ENCODE measurements around the gene ELOVL2.
"Not testable (repeated sequence)": the region's sequence is repeated elsewhere in the genome, so short reads cannot be mapped to it uniquely, and the experiment has no call there.

The ELOVL2 gene, protein sequence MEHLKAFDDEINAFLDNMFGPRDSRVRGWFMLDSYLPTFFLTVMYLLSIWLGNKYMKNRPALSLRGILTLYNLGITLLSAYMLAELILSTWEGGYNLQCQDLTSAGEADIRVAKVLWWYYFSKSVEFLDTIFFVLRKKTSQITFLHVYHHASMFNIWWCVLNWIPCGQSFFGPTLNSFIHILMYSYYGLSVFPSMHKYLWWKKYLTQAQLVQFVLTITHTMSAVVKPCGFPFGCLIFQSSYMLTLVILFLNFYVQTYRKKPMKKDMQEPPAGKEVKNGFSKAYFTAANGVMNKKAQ

DNA sequence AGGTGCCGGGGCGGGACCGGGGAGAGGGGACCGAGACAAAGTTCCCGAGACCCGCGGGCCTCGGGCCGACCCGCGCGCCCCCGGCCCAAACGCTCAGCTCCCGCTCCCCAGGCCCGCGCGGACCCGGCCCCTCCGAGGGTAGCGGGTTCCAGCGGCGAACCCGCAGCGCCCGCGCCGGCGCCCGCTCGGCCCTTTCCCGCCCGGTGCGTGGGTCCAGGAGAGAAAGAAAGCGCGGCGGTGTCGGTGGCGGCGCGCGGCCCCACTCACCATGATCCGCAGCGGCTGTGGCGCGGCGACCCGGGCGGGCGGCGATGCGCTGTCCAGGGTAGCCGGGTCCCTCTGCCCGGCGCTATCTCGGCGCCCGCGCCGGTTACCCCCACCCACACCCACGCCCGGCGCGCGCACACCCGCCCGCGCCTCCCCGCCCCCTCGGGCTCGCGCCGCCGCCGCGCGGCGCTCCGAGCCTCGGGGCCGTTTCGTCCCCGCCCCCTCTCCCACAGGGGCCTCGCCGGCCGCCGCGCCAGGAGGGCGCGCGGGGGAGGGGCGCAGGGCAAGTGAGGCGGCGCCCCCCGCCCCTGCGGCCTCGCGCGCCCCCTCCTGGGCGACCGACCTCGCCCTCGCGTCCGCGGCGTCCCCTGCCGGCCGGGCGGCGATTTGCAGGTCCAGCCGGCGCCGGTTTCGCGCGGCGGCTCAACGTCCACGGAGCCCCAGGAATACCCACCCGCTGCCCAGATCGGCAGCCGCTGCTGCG, at the start of gene ELOVL2:
Gene ELOVL2, minus strand, starts transcription at position 345 of the 751 bp plus-strand sequence. Its CDS starts 75 bp downstream, at position 270.
- DNase-seq: no peak

DNA sequence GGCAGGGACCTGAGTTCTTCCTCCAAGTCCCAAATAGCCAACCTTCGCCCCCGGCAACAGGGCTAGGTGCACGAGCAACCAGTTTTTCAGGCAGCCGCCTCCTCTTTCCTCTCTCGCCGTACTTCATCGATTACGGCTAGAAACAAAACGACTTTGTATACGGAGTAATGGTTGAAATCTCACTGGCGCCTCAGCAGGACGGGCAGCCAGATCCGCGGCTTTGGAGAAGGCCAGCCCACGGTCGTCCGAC, 49.2 kb upstream of the ELOVL2 start:
- peak in 1 of 2 experiments; percentile 73 for DNase-seq

DNA sequence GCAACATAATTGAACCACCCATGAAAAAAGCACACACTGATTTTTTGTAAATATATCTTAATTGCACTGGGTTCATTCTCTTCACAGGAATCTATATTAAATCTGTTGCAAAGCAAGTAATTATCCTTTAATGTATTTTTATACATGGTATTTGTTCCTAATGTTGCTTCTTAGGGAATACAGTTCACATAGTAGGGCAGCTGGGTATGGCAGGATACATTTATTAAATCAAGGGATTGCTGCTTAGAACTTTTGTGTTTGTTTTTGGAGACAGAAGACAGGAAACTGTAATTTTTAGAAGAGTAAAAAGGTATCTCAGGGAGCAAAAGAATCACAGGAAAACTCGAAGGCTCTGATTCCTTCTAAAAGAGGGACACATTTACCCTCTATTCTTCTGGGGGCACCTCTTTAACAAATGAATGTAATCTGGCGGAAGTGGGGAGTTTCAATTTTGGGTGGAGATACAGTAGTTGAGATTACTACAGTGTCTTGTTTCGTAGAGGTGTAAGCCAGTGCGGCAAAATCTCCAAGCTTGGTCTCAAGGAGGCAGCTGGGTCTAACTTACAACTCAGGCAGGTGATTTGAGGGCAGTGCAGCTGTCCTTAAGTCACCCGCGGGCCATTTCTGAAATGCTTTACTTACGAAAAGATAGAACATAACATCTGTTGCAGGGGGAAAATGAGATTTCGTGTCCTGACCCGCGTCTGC, 48.7 kb upstream of the ELOVL2 start:
- DNase-seq: no peak

DNA sequence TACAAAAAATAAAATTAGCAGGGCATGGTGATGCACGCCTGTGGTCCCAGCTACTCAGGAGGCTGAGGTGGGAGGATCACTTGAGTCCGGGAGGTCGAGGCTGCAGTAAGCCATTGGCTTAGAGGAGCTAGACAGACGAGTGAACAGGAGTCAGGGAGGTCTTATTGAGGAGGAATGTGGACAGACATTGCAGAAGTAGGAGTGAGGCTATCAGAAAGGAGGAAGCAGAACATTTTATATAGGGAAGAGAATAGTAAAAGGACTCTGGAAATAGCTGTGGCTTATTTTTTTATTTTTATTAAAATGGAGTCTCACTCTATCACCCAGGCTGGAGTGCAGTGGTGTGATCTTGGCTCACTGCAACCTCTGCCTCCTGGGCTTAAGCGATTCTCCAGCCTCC, 47.0 kb upstream of the ELOVL2 start:
- DNase-seq: not testable (repeated sequence)

DNA sequence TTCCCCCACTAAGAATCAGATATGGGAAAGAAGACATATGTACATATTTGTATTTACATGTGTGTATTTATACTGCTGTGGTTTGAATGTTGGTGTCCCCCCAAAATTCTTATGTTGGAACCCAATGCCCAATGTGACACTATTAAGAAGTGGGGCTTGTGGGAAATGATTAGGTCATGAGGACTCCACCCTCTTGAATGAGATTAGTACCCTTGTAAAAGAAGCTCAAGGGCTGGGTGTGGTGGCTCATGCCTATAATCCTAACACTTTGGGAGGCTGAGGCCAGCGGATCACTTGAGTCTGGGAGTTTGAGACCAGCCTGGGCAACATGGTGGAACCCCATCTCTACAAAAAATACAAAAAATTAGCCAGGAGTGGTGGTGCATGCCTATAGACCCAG, 45.6 kb upstream of the ELOVL2 start:
- no peak for DNase-seq

DNA sequence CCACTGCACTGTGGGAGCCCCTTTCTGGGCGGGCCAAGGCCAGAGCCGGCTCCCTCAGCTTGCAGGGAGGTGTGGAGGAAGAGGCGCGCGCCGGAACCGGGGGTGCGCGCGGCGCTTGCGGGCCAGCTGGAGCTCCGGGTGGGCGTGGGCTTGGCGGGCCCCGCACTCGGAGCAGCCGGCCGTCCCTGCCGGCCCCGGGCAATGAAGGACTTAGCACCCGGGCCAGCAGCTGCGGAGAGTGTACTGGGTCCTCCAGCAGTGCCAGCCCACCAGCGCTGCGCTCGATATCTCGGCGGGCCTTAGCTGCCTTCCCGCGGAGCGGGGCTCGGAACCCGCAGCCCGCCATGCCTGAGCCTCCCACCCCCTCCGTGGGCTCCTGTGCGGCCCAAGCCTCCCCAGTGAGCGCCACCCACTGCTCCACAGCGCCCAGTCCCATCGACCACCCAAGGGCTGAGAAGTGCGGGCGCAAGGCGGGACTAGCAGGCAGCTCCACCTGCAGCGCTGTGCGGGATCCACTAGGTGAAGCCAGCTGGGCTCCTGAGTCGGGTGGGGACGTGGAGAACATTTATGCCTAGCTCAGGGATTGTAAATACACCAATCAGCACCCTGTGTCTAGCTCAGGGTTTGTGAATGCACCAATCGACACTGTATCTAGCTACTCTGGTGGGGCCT, 43.2 kb upstream of the ELOVL2 start:
- DNase-seq: not testable (repeated sequence)

DNA sequence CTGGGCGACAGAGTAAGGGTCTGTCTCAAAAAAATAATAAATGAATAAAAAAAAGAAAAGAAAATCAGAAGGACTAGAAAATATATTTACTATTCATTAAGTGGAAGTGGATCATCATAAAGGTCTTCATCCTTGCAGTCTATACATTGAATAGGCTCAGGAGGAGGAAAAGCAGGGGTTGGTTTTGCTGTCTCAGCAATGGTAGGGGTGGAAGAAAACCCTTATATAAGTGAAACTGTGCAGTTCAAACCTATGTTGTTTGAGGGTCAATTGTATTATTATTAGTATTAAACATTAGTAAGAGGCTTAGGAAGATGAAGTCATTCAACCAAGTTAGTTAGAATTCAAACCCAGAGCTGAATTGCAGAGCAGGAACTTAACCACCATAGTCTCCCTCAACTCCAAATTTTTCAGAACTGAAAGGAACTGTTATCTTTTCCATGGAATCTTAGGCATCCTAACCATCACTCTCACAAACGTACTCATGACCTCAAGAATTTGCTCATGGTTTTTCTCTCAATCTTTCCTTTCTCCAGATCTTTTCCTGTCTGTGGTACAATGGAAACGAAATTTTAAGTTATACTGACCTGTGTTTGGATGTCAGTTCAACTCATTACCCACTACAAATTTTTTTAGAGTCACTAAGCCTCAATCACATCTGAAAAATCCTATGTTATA, 41.8 kb upstream of the ELOVL2 start:
- no peak for DNase-seq

DNA sequence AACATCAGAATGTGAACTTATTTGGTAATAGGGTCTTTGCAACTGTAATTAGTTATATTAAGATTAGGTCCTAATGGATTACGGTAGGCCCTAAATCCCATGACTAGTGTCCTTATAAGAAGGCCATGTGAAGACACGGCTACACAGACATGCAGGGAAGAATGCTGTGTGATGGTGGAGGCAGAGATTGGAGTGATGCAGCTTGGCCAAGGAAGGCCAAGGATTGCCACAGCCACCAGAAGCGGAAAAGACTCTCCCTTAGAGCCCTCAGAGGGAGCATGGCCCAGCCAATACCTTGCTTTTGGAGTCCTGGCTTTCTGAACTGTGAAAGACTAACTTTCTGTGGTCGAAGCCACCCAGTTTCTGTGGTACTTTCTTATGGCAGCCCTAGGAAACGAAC, 39.9 kb upstream of the ELOVL2 start:
- no peak for DNase-seq

DNA sequence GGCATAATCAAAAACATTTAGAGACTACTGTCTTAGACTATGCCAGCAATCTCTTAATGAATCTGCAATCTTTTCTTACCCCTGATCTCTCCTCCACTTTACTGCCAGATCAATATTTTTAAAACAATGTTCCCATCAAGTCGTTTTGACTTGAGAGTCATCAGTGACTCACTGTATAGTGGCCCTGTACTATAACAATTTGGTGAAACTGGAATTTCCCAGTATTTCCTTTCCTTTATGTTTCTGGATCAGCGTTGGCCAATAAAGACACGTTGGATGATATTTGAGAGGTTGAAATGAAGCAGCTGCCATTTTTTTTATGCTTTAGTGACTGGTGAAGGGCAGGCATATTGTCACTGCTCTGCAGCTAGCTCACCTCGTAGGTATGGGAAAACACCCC, 39.4 kb upstream of the ELOVL2 start:
- DNase-seq: no peak

DNA sequence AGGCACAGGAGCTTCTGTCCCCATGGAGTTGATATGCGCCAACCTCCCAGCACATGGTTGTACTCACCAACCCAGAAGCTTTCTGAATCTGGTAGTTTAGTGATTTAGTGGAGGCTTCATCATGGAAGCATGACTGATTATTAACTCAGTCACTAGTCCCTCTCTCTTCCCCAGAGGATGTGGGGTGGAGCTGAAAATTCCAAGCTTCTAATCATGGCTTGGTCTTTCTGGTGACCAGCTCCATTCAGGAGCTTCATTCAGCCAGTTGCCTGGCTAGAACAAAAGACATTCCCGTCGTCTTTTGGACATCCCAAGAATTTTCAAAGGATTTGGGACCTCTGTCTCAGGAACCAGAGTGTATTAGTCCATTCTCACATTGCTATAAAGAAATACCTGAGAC, 36.2 kb upstream of the ELOVL2 start:
- no peak for DNase-seq

DNA sequence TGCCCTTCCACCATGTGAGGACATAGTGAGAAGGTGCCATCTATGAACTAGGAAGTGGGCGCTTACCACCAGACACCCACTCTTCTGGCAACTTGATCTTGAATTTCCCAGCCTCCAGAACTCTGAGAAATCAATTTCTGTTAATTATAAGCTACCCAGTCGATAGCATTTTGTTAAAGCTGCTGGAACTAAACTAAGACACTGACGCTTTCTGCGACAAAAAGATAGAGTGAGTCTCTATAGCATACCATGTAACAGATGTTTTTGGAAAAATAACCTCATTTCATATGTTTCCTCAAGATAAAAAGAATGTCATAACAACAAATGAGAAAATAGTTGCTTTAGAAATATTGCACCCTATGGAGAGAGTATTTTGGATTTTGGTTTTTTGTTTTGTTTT, 34.2 kb upstream of the ELOVL2 start:
- no peak for DNase-seq

DNA sequence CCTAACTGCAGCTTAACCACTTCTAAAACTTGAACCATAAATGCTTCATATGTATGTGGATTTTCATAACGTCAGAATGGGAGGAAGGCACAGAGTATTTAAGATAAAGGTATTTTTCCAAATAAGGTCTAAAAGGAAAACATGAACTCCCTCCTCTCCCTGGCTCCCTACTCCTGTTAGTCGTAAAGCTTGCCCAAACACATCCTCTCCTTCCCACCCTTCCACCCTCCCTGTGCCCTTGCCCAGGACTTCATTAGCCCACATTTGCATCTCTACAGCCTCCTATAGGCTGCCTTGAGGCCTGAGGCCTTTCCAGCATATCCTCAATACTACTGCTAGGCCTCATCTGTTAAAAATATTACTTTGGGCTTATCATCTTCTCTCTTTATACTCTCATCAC, 32.4 kb upstream of the ELOVL2 start:
- DNase-seq: no peak

DNA sequence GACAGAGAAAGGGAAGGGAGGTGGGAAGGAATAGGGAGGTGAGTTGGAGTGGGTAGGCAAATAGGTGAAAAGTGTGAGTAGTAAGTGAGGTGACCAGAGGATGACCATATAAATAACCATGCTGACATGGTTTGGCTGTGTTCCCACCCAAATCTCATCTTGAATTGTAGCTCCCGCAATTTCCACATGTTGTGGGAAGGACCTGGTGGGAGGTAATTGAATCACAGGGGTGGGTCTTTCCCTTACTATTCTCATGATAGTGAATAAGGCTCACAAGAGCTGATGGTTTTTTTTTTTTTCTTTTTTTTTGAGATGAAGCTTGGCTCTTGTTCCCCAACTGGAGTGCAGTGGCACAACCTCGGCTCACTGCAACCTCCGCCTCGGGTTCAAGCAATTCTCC, 28.0 kb upstream of the ELOVL2 start:
- no peak for DNase-seq

DNA sequence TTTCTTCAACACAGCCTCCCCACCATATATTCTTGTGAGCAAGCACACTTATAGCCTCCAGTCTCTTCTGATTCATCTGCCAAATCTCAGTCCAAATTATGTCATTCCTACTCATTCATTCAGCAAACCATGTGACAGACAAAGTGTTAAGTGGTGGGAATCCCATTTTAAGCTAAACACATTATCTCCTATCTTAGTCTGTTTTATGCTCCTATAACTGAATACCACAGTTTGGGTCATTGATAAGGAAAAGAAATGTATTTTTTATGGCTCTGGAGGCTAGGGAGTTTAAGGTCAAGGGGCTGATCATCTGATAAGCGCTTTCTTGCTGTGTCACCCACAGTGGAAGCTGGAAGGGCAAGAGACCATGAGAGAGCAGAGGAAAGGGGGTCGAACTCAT, 25.7 kb upstream of the ELOVL2 start:
- no peak for DNase-seq

DNA sequence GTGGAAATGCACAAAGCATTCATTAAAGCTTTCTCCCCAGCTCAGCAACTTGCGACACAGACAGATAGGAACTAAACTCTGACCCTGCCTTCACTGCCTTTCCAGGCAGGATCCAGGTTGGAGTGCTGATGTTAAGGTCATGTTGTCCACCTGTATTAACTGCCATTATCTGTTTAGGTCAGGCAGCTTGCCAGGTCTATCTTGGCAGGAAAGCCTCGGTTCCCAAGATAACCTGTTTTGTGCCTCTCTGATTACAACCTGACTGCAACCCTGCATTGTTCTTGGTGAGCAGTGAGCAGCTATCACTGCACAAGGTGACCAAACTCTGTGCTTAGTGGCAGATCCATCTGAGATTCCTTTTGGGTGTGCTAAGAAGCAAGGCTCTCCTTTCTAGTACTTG, 23.2 kb upstream of the ELOVL2 start:
- no peak for DNase-seq

DNA sequence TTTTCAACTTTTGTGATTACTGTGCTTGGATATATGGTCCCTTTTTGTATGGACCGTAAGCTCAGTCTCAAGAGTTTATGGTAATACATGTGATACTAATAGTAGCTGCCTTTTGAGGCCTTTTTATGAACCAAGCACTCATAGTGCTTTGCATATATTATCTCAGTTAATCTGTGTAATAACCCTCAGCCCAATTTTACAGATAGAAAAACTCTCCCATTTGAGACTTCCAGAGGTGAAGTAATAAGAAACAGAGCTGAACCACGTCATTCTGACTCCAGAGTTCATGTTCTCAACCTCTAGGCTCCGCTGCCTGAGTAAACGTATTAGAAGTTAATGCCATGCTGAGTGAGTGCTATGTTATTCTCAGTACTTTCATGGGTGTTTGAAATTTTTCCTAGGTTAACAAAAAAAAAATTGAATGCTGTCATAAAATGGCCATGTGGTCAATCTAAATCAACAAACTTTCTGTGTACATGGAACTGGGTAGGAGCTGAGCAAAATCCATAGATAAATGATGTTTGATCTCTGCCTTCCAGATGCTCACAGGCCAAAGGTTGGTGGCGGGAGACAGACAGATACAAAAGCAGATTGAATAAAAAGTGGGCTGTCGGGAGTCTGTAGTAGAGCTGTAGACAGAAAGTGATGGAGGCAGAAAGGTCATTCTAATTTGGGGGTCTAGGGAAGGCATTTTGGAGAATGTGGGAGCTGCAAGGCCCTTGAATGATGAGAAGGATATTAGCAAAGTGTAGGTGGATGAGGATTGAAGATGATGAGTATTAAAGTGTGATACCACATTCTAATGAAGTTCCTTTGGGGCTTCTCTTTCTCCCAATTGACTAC, 22.6 kb upstream of the ELOVL2 start:
- DNase-seq: no peak

DNA sequence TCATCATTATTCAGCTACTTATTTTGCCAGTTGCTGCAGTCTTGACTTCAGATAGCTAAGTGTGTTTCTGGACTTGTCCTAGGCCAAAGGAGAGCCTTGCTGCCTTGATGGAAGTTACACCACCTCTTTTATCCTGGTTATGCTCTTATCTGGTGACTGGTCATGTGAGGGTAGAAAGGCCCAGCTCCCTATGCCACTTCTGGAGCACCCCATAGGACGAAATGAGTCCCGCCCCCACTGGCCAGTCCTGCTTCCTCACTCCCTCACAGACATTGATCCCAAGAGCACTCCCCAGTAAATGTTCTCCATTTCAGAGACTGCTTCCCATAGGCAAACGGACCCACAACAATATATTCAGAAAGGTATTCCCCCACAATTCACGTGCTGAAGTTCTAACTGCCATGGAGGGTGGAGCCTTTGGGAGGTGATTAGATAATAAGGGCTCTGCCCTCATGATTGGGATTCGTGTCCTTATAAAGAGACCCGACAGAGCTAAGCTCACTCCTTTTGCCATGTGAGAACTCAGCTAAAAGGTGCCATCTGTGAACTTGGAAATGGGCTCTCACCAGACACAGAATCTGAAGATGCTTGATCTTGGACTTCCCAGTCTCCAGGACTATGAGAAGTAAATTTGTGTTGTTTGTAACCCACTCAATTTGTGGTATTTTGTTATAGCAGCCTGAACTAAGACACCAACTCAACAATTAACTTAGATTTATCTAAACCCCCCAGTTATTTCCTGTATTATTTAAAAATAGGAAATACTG, 21.5 kb upstream of the ELOVL2 start:
- no peak for DNase-seq

DNA sequence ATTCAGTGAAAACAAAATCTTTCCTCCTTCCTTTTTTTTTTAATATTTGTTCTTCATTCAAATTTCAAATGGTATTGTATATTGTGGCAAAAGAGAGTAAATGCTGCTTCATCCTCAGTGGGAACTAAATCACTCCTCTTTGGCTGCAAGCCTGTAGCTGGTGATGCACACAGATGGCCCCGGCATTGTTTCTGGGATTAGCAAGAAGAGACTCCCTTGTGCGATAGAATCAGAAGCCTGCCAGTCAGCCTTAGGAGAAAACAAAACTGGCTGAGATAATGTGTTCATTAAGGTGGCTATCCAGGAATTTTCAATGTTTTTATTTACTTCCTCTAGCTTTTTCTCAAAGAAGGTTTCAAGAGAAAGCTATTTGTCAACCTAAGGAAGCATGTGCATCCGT, 20.7 kb upstream of the ELOVL2 start:
- DNase-seq: no peak

DNA sequence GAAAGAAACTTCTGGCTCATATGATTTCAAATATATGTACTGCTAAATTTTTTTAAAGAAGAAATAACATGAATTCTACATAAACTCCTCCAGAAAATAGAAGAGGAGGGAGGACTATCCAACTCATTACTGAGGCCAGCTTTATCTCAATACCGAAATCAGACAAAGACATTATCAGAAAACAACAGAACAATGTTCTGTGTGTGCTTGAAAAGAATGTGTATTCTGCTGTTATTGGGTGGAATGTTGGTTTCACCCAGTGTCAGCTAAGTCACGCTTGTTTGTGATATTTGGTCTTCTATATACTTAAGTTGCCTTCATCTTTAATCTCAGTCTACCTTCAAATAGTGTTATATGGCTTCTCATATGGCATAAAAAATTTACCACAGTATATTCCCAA, 18.6 kb upstream of the ELOVL2 start:
- no peak for DNase-seq

DNA sequence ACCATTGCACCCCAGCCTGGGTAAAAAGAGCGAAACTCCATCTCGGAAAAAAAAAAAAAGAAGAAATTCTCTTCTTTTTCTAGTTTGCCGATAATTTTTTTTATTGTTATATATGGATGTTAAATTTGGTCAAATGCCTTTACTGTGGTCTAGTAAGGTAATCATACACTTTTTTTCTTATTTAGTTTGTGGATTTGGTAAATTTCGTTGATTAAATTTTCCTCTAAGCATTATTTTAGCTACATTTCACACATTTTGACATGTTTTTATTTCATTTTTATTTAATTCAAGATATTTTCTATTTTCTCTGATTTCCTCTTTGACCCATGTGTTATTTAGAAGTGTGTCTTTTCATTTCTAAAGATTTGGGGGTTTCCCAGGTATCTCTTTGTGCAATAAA, 18.0 kb upstream of the ELOVL2 start:
- DNase-seq: no peak

DNA sequence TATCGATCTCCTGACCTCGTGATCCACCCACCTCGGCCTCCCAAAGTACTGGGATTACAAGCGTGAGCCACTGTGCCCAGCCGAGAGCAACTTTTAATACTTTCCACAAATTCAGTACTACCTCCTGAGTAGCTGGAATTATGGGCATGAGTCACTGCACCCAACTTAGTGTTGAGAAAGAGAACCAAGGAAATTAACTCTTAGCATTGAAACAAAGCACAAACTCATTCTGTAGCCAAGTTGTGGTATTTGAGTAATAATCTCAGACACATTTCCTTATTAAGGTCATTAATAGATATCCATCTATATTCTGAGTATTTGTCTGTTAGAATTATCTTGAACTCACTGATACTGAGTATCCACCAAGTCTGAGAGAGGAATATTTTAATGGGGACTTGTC, 14.3 kb upstream of the ELOVL2 start:
- DNase-seq: no peak

Data from SHP77 (cell line).